CD4-positive, alpha-beta T cell (primary cell): ENCODE data around the gene SLC25A47. TPM values are rescaled to one million over a fixed set of nuclear protein-coding genes. Genes with fewer than 3 reads are reported as not detected.
A peak's percentile ranks its signal among the peaks of the same experiment; 100 is the strongest.

Experiments used
- ATAC-seq: fragments of 200-7000 bp; cut with Tn5 transposase; one replicate; pipeline ENCODE4 v1.10.0; 2022; ENCODE audit warnings: mild to moderate bottlenecking; ENCODE audit not compliant: poor library complexity
- CTCF ChIA-PET: fragments of 350-600 bp; sonication (Branson Sonifier 250); formaldehyde crosslinking; loops from one replicate; lab custom pipeline; 2021; ENCODE audit warnings: antibody characterized with exemption, inconsistent platforms; lab: Charles Lee
- POLR2A ChIA-PET: fragments of 350-600 bp; sonication (Branson Sonifier 250); formaldehyde crosslinking; loops from one replicate; lab custom pipeline; 2021; ENCODE audit warnings: antibody characterized with exemption, inconsistent platforms; lab: Charles Lee
- DNase-seq, 14 experiments: peaks; one replicate each; pipeline ENCODE4 v3.0.0-alpha.2; 2013 to 2020; ENCODE audit warnings: mixed read lengths in 2 of 14
- H3K27ac ChIP-seq, 2 donors: one replicate each; pipeline versions ENCODE4 v1.5.1 to v1.7.0; 2013; ENCODE audit warnings: low read length in 2 of 2, low read depth in 1 of 2, mild to moderate bottlenecking in 1 of 2
- H3K27me3 ChIP-seq, 2 experiments: 1 replicate in 1 of 2; 2 replicates in 1 of 2; pipeline versions ENCODE4 v1.6.1 to v1.7.0; 2013; ENCODE audit warnings: low read length in 2 of 2, control low read depth in 1 of 2, mild to moderate bottlenecking in 1 of 2, moderate library complexity in 1 of 2; ENCODE audit not compliant: insufficient read depth in 2 of 2, control insufficient read depth in 1 of 2
- H3K36me3 ChIP-seq: one replicate; pipeline ENCODE4 v1.6.1; 2013; ENCODE audit warnings: low read length, control low read depth; ENCODE audit not compliant: insufficient read depth
- H3K4me1 ChIP-seq: one replicate; pipeline ENCODE4 v1.6.1; 2013; ENCODE audit warnings: low read length, control low read depth; ENCODE audit not compliant: insufficient read depth
- H3K4me3 ChIP-seq: one replicate; pipeline ENCODE4 v1.5.1; 2013; ENCODE audit warnings: mild to moderate bottlenecking, low read length, moderate library complexity
- H3K9me3 ChIP-seq, 2 experiments: 1 replicate in 1 of 2; 2 replicates in 1 of 2; pipeline versions ENCODE4 v1.6.1 to v1.7.0; 2013; ENCODE audit warnings: low read length in 2 of 2, mild to moderate bottlenecking in 2 of 2, control low read depth in 1 of 2, moderate library complexity in 1 of 2; ENCODE audit not compliant: control insufficient read depth in 1 of 2, insufficient read depth in 1 of 2
- H3K27ac Mint-ChIP-seq: one replicate; pipeline ENCODE4 v1.8.0; 2020; ENCODE audit warnings: mixed read lengths
- H3K27me3 Mint-ChIP-seq: one replicate; pipeline ENCODE4 v1.8.0; 2021; ENCODE audit warnings: mixed read lengths
- H3K36me3 Mint-ChIP-seq: one replicate; pipeline ENCODE4 v1.8.0; 2021; ENCODE audit warnings: low read depth, mixed read lengths
- H3K4me1 Mint-ChIP-seq: one replicate; pipeline ENCODE4 v1.8.0; 2021; ENCODE audit warnings: low read depth, mixed read lengths
- H3K4me3 Mint-ChIP-seq: one replicate; pipeline ENCODE4 v1.8.0; 2020; ENCODE audit warnings: mild to moderate bottlenecking, mixed read lengths
- H3K9me3 Mint-ChIP-seq: one replicate; pipeline ENCODE4 v1.8.0; 2020; ENCODE audit warnings: mixed read lengths
- intact Hi-C, 2 experiments: fragments of 100-400 bp; cut with DNase I in 1 of 2; cut with micrococcal nuclease in 1 of 2; formaldehyde crosslinking; loops; one replicate each; pipeline versions ENCODE4 v1.15.1 to v1.9.0; 2023 to 2025; cut with DNase I, micrococcal nuclease
- total RNA-seq, 174 experiments: library from RNA in 2 of 174; stranded (reverse) in 2 of 174; gene quantifications; one replicate each; pipeline ENCODE4 v1.2.3 and lab custom pipeline; 2021 to 2026
- TF ChIP-seq, protein P1 (sequence below): fragments of 200-600 bp; IDR thresholded peaks from one replicate; pipeline ENCODE4 v1.8.0; 2022; ENCODE audit warnings: antibody characterized with exemption, mild to moderate bottlenecking

The SLC25A47 gene
- total RNA-seq, 2 experiments from 2014 or later: not detected

DNA sequence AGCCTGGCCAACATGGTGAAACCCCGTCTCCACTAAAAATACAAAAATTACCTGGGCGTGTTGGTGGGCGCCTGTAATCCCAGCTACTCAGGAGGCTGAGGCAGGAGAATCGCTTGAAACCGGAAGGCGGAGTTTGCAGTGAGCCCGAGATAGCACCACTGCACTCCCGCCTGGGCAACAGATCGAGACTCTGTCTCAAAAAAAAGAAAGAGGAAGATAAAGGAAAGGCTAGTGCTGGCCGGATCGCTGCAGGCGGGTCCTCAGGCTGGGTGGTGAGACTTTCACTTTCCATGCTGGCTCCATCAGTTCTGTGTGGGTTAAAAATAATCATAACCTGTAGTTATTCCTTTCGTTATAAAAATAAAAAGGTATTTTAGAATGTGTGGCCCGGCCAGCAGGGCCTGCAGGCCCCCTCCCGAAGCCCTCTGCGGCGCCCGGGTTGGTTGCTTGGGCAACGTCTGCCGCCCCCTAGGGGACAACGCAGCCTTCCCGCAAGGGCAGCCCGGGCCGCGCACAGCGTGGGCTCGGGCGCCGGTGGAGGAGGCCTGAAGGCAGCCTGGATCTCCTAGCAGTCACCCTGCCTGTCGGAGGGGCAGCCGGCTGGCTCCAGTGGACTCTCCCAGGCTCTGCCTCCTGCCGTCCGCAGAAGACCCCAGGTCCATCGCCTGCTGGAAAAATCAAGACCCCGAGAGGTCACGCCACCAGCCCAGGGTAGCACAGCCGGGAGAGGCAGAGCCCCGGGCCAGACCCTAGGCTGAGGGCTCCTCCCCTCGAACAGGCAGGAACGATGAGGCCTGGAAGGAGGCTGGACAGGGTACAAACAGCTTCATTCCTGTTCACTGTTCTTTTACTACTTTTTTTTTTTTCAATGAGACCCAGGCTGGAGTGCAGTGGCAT, 5.0 kb upstream of the SLC25A47 start:
- Mint-ChIP-seq H3K4me3 (peak overlapping the region; percentile 79), H3K27ac (no peak overlapping the region), H3K27me3 (no peaks in the 10 kb centered on the region), H3K36me3 (no peaks in the 10 kb centered on the region), H3K4me1 (peaks cover 4% of the 10 kb centered on the region), H3K9me3 (no peaks in the 10 kb centered on the region)
- peaks cover 12% of the 10 kb centered on the region for H3K4me1 ChIP-seq
- intact Hi-C loops: no loop called here
- H3K36me3 ChIP-seq: no peaks in the 10 kb centered on the region
- H3K4me3 ChIP-seq: peak overlapping the region; percentile 52
- DNase-seq: peak; percentile 49 to 84 (median 66)
- TF ChIP-seq, protein P1, sequence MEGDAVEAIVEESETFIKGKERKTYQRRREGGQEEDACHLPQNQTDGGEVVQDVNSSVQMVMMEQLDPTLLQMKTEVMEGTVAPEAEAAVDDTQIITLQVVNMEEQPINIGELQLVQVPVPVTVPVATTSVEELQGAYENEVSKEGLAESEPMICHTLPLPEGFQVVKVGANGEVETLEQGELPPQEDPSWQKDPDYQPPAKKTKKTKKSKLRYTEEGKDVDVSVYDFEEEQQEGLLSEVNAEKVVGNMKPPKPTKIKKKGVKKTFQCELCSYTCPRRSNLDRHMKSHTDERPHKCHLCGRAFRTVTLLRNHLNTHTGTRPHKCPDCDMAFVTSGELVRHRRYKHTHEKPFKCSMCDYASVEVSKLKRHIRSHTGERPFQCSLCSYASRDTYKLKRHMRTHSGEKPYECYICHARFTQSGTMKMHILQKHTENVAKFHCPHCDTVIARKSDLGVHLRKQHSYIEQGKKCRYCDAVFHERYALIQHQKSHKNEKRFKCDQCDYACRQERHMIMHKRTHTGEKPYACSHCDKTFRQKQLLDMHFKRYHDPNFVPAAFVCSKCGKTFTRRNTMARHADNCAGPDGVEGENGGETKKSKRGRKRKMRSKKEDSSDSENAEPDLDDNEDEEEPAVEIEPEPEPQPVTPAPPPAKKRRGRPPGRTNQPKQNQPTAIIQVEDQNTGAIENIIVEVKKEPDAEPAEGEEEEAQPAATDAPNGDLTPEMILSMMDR: peak; percentile 86
- ChIA-PET CTCF (interaction anchor here (0.7 to 1.3 kb wide), 3 partner anchors 15 to 60 kb away, joined by 3 read pairs; no protein-coding TSS in a partner anchor), POLR2A (no interaction called here)
- ATAC-seq: peak; percentile 98
- H3K9me3 ChIP-seq: no peaks in the 10 kb centered on the region
- no peak overlapping the region for H3K27ac ChIP-seq
- no peaks in the 10 kb centered on the region for H3K27me3 ChIP-seq

DNA sequence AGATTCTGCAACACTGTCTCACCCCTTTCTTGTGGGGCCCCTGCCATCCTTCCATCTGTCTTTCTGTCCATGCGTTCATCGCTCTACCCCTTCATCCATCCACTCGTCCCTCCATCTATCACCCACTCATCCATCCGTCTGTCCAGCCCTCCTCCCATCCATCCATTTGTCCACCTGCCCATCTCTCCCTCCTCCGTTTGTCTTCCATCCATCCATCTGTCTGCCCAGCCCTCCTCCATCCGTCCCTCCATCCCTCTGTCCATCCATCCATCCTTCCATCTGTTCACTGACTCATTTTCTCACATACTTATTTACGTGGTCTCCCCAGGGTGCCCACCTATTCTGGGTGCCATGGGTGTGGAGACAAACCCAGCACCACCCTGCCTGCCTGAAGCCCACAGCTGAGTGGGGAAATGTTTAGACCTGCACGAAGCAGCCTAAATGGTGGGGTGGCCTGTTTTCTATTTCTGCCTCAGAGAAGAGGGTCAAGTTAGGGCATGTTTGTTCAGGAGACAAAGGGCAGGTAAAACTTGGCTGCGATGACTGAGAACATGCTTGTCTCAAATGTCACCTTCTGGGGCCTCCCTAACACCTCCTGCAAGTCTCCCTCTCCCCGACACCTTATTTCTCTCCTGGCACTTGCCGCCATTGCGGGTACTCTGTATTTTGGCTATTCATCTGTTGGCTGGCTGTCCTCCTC, 2.8 kb upstream of the SLC25A47 start:
- Mint-ChIP-seq H3K36me3 (no peaks in the 10 kb centered on the region), H3K4me3 (peak overlapping the region; percentile 42), H3K4me1 (peaks cover 4% of the 10 kb centered on the region), H3K27ac (no peak overlapping the region), H3K27me3 (no peaks in the 10 kb centered on the region), H3K9me3 (no peaks in the 10 kb centered on the region)
- TF ChIP-seq, protein P1: no peak
- Histone ChIP-seq H3K36me3 (no peaks in the 10 kb centered on the region), H3K4me3 (no peak overlapping the region), H3K4me1 (peaks cover 12% of the 10 kb centered on the region), H3K27ac (no peak overlapping the region), H3K9me3 (no peaks in the 10 kb centered on the region), H3K27me3 (no peaks in the 10 kb centered on the region)
- no peak for DNase-seq
- intact Hi-C loops: no loop called here
- ChIA-PET POLR2A (no interaction called here), CTCF (no interaction called here)
- no peak for ATAC-seq

DNA sequence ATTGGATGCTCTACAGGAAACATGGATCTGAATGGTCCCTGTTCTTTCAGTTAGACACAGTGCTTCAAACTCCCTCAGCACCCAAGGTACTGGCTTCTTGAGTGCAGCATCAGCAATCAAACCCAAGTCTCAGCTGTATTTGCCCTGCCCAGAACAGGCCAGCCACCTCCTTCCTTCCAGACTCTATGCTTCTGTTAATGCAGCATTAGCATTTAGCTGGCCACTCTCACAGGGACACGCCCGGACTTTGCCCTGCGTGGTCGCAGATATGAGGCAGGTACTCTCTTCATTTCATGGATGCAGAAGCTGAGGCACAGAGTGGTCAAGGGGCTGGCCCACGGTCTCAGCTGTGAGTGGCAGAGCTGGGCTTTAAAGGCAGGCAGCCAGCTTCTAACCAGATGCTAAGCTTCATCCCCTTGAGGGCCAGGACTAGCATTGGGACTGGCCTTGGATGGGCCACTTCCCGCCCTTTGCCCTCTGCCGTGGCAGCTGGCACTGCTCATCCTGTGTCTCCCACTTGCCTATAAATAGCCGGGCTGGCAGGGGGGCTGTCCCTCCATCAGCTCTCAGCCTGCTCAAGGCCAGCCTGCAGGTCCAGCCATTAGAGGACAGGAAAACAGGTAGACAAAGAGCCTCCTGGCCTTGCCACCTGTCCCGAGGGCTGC, 1.5 kb upstream of the SLC25A47 start:
- Mint-ChIP-seq H3K9me3 (no peaks in the 10 kb centered on the region), H3K27ac (no peak overlapping the region), H3K4me3 (no peak overlapping the region), H3K27me3 (no peaks in the 10 kb centered on the region), H3K4me1 (peaks cover 4% of the 10 kb centered on the region), H3K36me3 (no peaks in the 10 kb centered on the region)
- intact Hi-C loops: no loop called here
- DNase-seq (no peak), ATAC-seq (no peak)
- Histone ChIP-seq H3K27ac (no peak overlapping the region), H3K27me3 (no peaks in the 10 kb centered on the region), H3K36me3 (no peaks in the 10 kb centered on the region), H3K4me1 (peaks cover 12% of the 10 kb centered on the region), H3K9me3 (no peaks in the 10 kb centered on the region), H3K4me3 (no peak overlapping the region)
- ChIA-PET CTCF (interaction anchor here (0.5 kb wide), 1 partner anchor 1649 kb away, joined by 3 read pairs; no protein-coding TSS in a partner anchor), POLR2A (no interaction called here)
- TF ChIP-seq, protein P1: no peak
